K562 (cell line): ENCODE data around the gene RGL4. TPM values are rescaled to one million over a fixed set of nuclear protein-coding genes. Genes with fewer than 3 reads are reported as not detected.

Experiments used
- ATAC-seq: fragments of 200-7000 bp; cut with Tn5 transposase; 3 replicates; pipeline ENCODE4 v1.9.1; 2020; ENCODE audit warnings: moderate library complexity
- BruUV-seq: library from RNA; stranded (reverse); fragments of 400-500 nt; replicated peaks from 2 replicates; lab custom pipeline; 2021; lab: Mats Ljungman, UMichigan
- CTCF ChIA-PET: fragments of 300-600 bp; formaldehyde crosslinking; extraction: SDS; loops from one replicate; lab custom pipeline; 2021; ENCODE audit warnings: low intra/inter-chr PET ratio; lab: Yijun Ruan, JAX
- POLR2A ChIA-PET: fragments of 300-600, 350-650 bp; sonication (Branson Sonifier 250); formaldehyde crosslinking; extraction: SDS; loops from one replicate; lab custom pipeline; 2021; ENCODE audit warnings: antibody characterized with exemption, inconsistent platforms; lab: Yijun Ruan, JAX
- DNase-seq, 4 experiments: peaks; one replicate each; pipeline versions ENCODE4 v3.0.0 to v3.0.0-alpha.2; 2011 to 2018; ENCODE audit warnings: low spot score in 3 of 4, mixed read lengths in 3 of 4; ENCODE audit errors: extremely low read depth in 1 of 4
- FAIRE-seq: peaks from 2 replicates; lab custom pipeline; 2011; peaks lifted over from hg19 to GRCh38; lab: Jason Lieb, UNC
- H2AFZ ChIP-seq: 2 replicates; pipeline ENCODE4 v1.6.0; 2011; ENCODE audit warnings: low read depth, low read length, control low read depth, inconsistent platforms
- H3K27ac ChIP-seq: fragments of 200-600 bp; 3 replicates; pipeline ENCODE4 v1.8.0; 2011; ENCODE audit warnings: low read depth, mild to moderate bottlenecking, control low read depth, inconsistent platforms, low read length, moderate library complexity, mixed read lengths; ENCODE audit errors: extremely low read depth
- H3K27me3 ChIP-seq, 2 experiments: fragments of 300-600 bp in 1 of 2; 2 replicates in 1 of 2; 3 replicates in 1 of 2; pipeline versions ENCODE4 v1.6.0 to v1.8.0; 2011; ENCODE audit warnings: inconsistent platforms in 2 of 2, low read length in 2 of 2, mild to moderate bottlenecking in 1 of 2, mixed read lengths in 1 of 2, moderate library complexity in 1 of 2; ENCODE audit not compliant: control insufficient read depth in 2 of 2, insufficient read depth in 2 of 2
- H3K36me3 ChIP-seq: fragments of 300-600 bp; 3 replicates; pipeline ENCODE4 v1.8.0; 2011; ENCODE audit warnings: mild to moderate bottlenecking, low read length, inconsistent platforms; ENCODE audit not compliant: control insufficient read depth, insufficient read depth
- H3K4me1 ChIP-seq, 2 experiments: fragments of 200-600 bp in 1 of 2; replicated peaks in 1 of 2; 2 replicates in 1 of 2; 3 replicates in 1 of 2; pipeline versions ENCODE4 v1.5.1 to v1.8.0; 2011; ENCODE audit warnings: inconsistent platforms in 2 of 2, low read length in 2 of 2, mild to moderate bottlenecking in 1 of 2, mixed read lengths in 1 of 2, moderate library complexity in 1 of 2; ENCODE audit not compliant: control insufficient read depth in 2 of 2, insufficient read depth in 2 of 2
- H3K4me2 ChIP-seq: 2 replicates; pipeline ENCODE4 v1.6.1; 2011; ENCODE audit warnings: low read length, control low read depth, inconsistent platforms, mixed read lengths; ENCODE audit not compliant: insufficient read depth
- H3K4me3 ChIP-seq: fragments of 200-600 bp; sonication (generic), shearing (Covaris generic); 2 replicates; pipeline ENCODE4 v1.5.1; 2016; ENCODE audit warnings: control low read depth, inconsistent platforms
- H3K79me2 ChIP-seq: fragments of 200-600 bp; 3 replicates; pipeline ENCODE4 v1.8.0; 2011; ENCODE audit warnings: low read length, inconsistent platforms; ENCODE audit not compliant: control insufficient read depth, insufficient read depth
- H3K9ac ChIP-seq, 2 experiments: 2 replicates each; pipeline versions ENCODE4 v1.6.0 to v1.6.1; 2011; ENCODE audit warnings: low read depth in 2 of 2, low read length in 2 of 2, control low read depth in 1 of 2, inconsistent platforms in 1 of 2, mild to moderate bottlenecking in 1 of 2, mixed read lengths in 1 of 2; ENCODE audit not compliant: insufficient read depth in 1 of 2
- H3K9me1 ChIP-seq: one replicate; pipeline ENCODE4 v1.6.0; 2011; ENCODE audit warnings: inconsistent platforms, mild to moderate bottlenecking, low read length, moderate library complexity; ENCODE audit not compliant: control insufficient read depth, insufficient read depth
- H3K9me3 ChIP-seq: replicated peaks from 2 replicates; pipeline ENCODE4 v1.5.1; 2011; ENCODE audit warnings: low read depth, low read length, inconsistent platforms; ENCODE audit not compliant: control insufficient read depth, insufficient read depth
- H4K20me1 ChIP-seq: replicated peaks from 2 replicates; pipeline ENCODE4 v1.6.1; 2011; ENCODE audit warnings: low read length, inconsistent platforms, mixed read lengths; ENCODE audit not compliant: control insufficient read depth, insufficient read depth
- FOSL1 ChIP-seq: fragments of 200-800 bp; sonication (Bioruptor generic); conservative IDR thresholded peaks from 2 replicates; pipeline ENCODE4 v1.6.1; 2016; ENCODE audit warnings: missing genetic modification characterization, missing compliant biosample characterization
- GATA2 ChIP-seq: sonication (generic); formaldehyde crosslinking; IDR thresholded peaks from 2 replicates; pipeline ENCODE4 v1.4.0; 2020; ENCODE audit warnings: mild to moderate bottlenecking, missing genetic modification reagents
- JUND ChIP-seq, 2 experiments: IDR thresholded peaks; 2 replicates in 1 of 2; 3 replicates in 1 of 2; pipeline ENCODE4 v1.6.1; 2011; ENCODE audit warnings: borderline replicate concordance in 2 of 2, low read depth in 2 of 2, low read length in 2 of 2, improper control_type of control experiment in 1 of 2, missing biosample characterization in 1 of 2, missing genetic modification characterization in 1 of 2, missing genetic modification reagents in 1 of 2
- KDM2B ChIP-seq: fragments of 250-450 bp; sonication (Bioruptor Pico); IDR thresholded peaks from 2 replicates; pipeline ENCODE4 v1.8.0; 2021; ENCODE audit warnings: mild to moderate bottlenecking, moderate library complexity
- TCF3 ChIP-seq: sonication (generic); formaldehyde crosslinking; IDR thresholded peaks from 2 replicates; pipeline ENCODE4 v1.4.0; 2020; ENCODE audit warnings: mild to moderate bottlenecking, missing genetic modification reagents
- U2AF1 ChIP-seq: fragments of 200-400 bp; formaldehyde crosslinking; optimal IDR thresholded peaks from 2 replicates; pipeline ENCODE3; 2017; ENCODE audit warnings: mild to moderate bottlenecking, low read depth, low read length, moderate library complexity
- ZNF224 ChIP-seq: sonication (generic); formaldehyde crosslinking; IDR thresholded peaks from 2 replicates; pipeline ENCODE4 v1.8.0; 2022; ENCODE audit warnings: mild to moderate bottlenecking, missing genetic modification reagents
- WGBS: fragments of 100-300 bp; shearing (Covaris generic); methylation state at CpG from one replicate; pipeline ENCODE4 v1.1.6; 2016; ENCODE audit warnings: low coverage, mixed read lengths; ENCODE audit not compliant: insufficient coverage; ENCODE audit errors: missing lambda C conversion rate; 5-methylcytosine and 5-hydroxymethylcytosine counted together
- in situ Hi-C: fragments of 300-500 bp; cut with MboI; formaldehyde crosslinking; loops from 4 replicates; pipeline ENCODE4 v1.15.0; 2018; ENCODE audit warnings: inconsistent platforms, mixed read lengths
- intact Hi-C: fragments of 100-400 bp; cut with micrococcal nuclease; formaldehyde crosslinking; loops from 2 replicates; pipeline ENCODE4 v1.14.2; 2022
- polyA plus RNA-seq, 8 experiments: library from polyadenylated mRNA; depleted of rRNA in 4 of 8; stranded (reverse) in 5 of 8; unstranded in 3 of 8; fragments of >200 nt; fragmentation: Nextera tagmentation in 2 of 8; fragmentation: Illumina TruSeq in 1 of 8; extraction: Ambion mirVana in 2 of 8; extraction: Trizol in 1 of 8; gene quantifications; 2 replicates each; pipeline versions ENCODE4 v1.2.1 to v1.2.3, GENCODE V29; 2011 to 2014; ENCODE audit warnings: inconsistent platforms in 1 of 8, missing spikeins in 1 of 8
- total RNA-seq, 7 experiments: library from RNA; depleted of rRNA in 6 of 7; stranded (reverse); fragments of >200 nt in 6 of 7; fragmentation: Illumina TruSeq in 2 of 7; extraction: Trizol in 2 of 7; gene quantifications; 2 replicates each; pipeline versions ENCODE4 v1.2.1 to v1.2.3, GENCODE V29; 2011 to 2021; ENCODE audit warnings: low replicate concordance in 1 of 7
- TF ChIP-seq, protein P1 (sequence below): fragments of 200-800 bp; sonication (Bioruptor generic); IDR thresholded peaks from 2 replicates; pipeline ENCODE4 v1.6.1; 2017; ENCODE audit warnings: missing genetic modification characterization, missing compliant biosample characterization
- TF ChIP-seq, protein P2 (sequence below): fragments of 450-650 bp; IDR thresholded peaks from 2 replicates; pipeline ENCODE4 v1.6.1; 2016
- TF ChIP-seq, protein P3 (sequence below): fragments of 250-450 bp; sonication (Bioruptor Pico); IDR thresholded peaks from 2 replicates; pipeline ENCODE4 v1.4.0; 2020; ENCODE audit warnings: mild to moderate bottlenecking

Gene RGL4
- total and polyA plus RNA-seq, 9 of the 15 experiments (the other 6 are each of a cell fraction or from before 2014, with no cell fraction given), result not detected

DNA sequence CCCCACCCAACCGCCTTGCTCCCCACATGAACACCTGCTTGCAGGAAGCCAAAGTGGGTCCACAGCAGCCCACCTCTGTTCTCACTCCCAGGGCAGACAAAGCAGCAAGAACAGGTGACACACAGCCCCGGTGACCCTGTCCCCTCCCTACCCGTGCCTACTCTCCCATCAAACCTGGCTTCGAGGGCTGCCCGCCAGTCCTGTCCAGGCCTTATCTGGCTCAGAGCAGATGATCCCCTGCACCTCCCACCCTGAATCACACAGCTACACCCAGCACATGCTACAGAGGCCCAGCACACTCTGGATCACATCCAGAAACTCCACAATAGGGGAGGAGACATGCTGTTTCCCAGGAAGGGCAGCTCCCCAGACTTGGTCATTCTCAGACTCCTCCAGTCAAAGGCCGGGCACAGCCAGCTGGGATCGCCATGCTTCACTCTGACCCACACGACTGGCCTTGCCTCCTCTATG is 6.2 kb upstream of the RGL4 start (continued):
- peak; percentile 58; the same call in 1 of the 2 replicates for TF ChIP-seq GATA2 (CRISPR knock-in tag)
- peak; percentile 87 for TF ChIP-seq TCF3 (CRISPR knock-in tag)
- TF ChIP-seq, all 486 proteins: peak for 35

DNA sequence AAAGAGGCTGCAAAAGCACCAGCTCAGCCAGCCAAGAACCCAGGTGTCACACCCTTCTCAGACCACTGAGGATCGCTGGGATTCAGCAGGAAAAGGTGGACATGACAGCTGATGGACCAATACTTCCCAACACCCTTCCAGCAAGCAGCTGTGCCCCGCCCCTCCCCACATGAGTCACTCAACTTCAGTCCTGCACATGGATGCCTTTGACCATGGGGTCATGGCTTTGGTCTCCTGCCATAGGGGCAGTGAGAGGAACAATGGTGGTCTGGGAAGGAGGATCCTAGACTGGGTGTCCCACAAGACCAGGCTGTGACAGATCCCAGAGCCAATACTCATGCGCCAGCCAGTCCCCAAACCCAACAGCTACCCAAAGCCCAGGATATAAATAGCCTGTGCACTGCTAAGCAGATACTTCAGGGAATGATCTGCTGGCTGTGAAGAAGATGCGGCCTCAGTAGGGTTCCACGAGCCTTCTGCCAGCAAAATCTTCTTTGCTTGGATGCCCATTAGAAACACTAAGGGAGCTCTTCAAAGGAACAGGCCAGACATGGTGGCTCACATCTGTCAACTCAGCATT is 5.5 kb upstream of the RGL4 start:
- intact Hi-C loops, result no loop called here

More for the DNA sequence above, 5.5 kb upstream of the RGL4 start:
- POLR2A ChIA-PET, result interaction anchor here (0.6 to 1.1 kb wide), 5 partner anchors 8 to 153 kb away, joined by 3 to 6 read pairs (median 3); partner anchors contain the start of gene DERL3
- Histone ChIP-seq H3K36me3 (peaks cover 21% of the 10 kb centered on the region; the same call in 2 of the 3 replicates), H3K4me3 (no peak overlapping the region), H3K9me1 (no peaks in the 10 kb centered on the region), H3K27ac (no peak overlapping the region), H3K4me2 (peak overlapping the region; percentile 43; the same call in 1 of the 2 replicates), H2AFZ (no peak overlapping the region), H3K9ac (peak overlapping the region in 1 of 2 experiments; percentile 14; a peak in 2 of 4 replicates), H3K9me3 (no peaks in the 10 kb centered on the region), H3K4me1 (peaks cover 13% of the 10 kb centered on the region in 2 experiments; a peak in 4 of 5 replicates), H3K79me2 (no peaks in the 10 kb centered on the region), H3K27me3 (no peaks in the 10 kb centered on the region), H4K20me1 (no peaks in the 10 kb centered on the region)
- FAIRE-seq (no peak), ATAC-seq (peak; percentile 67), DNase-seq (peak; percentile 24 to 50 (median 34))
- CTCF ChIA-PET, result no interaction called here
- in situ Hi-C loops, result no loop called here
- TF ChIP-seq, protein P1, sequence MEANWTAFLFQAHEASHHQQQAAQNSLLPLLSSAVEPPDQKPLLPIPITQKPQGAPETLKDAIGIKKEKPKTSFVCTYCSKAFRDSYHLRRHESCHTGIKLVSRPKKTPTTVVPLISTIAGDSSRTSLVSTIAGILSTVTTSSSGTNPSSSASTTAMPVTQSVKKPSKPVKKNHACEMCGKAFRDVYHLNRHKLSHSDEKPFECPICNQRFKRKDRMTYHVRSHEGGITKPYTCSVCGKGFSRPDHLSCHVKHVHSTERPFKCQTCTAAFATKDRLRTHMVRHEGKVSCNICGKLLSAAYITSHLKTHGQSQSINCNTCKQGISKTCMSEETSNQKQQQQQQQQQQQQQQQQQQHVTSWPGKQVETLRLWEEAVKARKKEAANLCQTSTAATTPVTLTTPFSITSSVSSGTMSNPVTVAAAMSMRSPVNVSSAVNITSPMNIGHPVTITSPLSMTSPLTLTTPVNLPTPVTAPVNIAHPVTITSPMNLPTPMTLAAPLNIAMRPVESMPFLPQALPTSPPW, result peak; percentile 9; the same call in 1 of the 2 replicates
- TF ChIP-seq JUND (IDR thresholded peaks at IDR 0.05; ENCODE audit: borderline replicate concordance, low read depth, low read length) (peak; percentile 47; the same call in 1 of the 2 replicates), JUND (tag; IDR thresholded peaks at IDR 0.05; ENCODE audit: borderline replicate concordance, low read depth, low read length) (no peak), U2AF1 (no peak), FOSL1 (tag) (peak; percentile 61; the same call in 1 of the 2 replicates), KDM2B (no peak), ZNF224 (no peak)
- TF ChIP-seq, protein P2, sequence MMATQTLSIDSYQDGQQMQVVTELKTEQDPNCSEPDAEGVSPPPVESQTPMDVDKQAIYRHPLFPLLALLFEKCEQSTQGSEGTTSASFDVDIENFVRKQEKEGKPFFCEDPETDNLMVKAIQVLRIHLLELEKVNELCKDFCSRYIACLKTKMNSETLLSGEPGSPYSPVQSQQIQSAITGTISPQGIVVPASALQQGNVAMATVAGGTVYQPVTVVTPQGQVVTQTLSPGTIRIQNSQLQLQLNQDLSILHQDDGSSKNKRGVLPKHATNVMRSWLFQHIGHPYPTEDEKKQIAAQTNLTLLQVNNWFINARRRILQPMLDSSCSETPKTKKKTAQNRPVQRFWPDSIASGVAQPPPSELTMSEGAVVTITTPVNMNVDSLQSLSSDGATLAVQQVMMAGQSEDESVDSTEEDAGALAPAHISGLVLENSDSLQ, result peak; percentile 32; the same call in 1 of the 2 replicates
- TF ChIP-seq, protein P3, sequence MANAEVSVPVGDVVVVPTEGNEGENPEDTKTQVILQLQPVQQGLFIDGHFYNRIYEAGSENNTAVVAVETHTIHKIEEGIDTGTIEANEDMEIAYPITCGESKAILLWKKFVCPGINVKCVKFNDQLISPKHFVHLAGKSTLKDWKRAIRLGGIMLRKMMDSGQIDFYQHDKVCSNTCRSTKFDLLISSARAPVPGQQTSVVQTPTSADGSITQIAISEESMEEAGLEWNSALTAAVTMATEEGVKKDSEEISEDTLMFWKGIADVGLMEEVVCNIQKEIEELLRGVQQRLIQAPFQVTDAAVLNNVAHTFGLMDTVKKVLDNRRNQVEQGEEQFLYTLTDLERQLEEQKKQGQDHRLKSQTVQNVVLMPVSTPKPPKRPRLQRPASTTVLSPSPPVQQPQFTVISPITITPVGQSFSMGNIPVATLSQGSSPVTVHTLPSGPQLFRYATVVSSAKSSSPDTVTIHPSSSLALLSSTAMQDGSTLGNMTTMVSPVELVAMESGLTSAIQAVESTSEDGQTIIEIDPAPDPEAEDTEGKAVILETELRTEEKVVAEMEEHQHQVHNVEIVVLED (CRISPR knock-in tag), result no peak
- WGBS, result 60% methylated on average over 5 of the region's 5 CpGs
- BruUV-seq, result no TSS peak
